Smooth muscle cell (in vitro differentiated cells): ENCODE results near the gene FOXJ3. TPM values are rescaled to one million over a fixed set of nuclear protein-coding genes. Genes with fewer than 3 reads are reported as not detected.
A peak's percentile ranks its signal among the peaks of the same experiment; 100 is the strongest.

Source experiments
- DNase-seq: peaks from one replicate; lab custom pipeline; 2025; ENCODE audit not compliant: unreplicated experiment; lab: John Stamatoyannopoulos, UW
- H2AFZ ChIP-seq: fragments of 200-600 bp; sonication (generic); 2 replicates; pipeline ENCODE4 v1.6.0; 2016; ENCODE audit warnings: antibody characterized with exemption, low read depth, mild to moderate bottlenecking
- H3F3A ChIP-seq: fragments of 200-600 bp; sonication (generic); 2 replicates; pipeline ENCODE4 v1.6.0; 2017; ENCODE audit warnings: antibody characterized with exemption, low read depth
- H3K27ac ChIP-seq: fragments of 200-600 bp; sonication (generic); 2 replicates; pipeline ENCODE4 v1.5.1; 2016; ENCODE audit warnings: low read depth, mild to moderate bottlenecking
- H3K27me3 ChIP-seq: fragments of 200-600 bp; sonication (generic); 2 replicates; pipeline ENCODE4 v1.6.1; 2016; ENCODE audit warnings: low read depth, mild to moderate bottlenecking
- H3K36me3 ChIP-seq: fragments of 200-600 bp; sonication (generic); 2 replicates; pipeline ENCODE4 v1.5.1; 2016; ENCODE audit warnings: low read depth
- H3K4me1 ChIP-seq: fragments of 200-600 bp; sonication (generic); 2 replicates; pipeline ENCODE4 v1.5.1; 2016; ENCODE audit warnings: low read depth
- H3K4me2 ChIP-seq: fragments of 200-600 bp; sonication (generic); 2 replicates; pipeline ENCODE4 v1.6.0; 2016; ENCODE audit warnings: mild to moderate bottlenecking
- H3K4me3 ChIP-seq: fragments of 200-600 bp; sonication (generic); 2 replicates; pipeline ENCODE4 v1.5.1; 2016; ENCODE audit warnings: mild to moderate bottlenecking
- H3K79me2 ChIP-seq: fragments of 200-600 bp; sonication (generic); 2 replicates; pipeline ENCODE4 v1.6.0; 2016; ENCODE audit warnings: low read depth, mild to moderate bottlenecking
- H3K9ac ChIP-seq: fragments of 200-600 bp; sonication (generic); 2 replicates; pipeline ENCODE4 v1.6.0; 2016; ENCODE audit warnings: low read depth
- H3K9me3 ChIP-seq: fragments of 200-600 bp; sonication (generic); replicated peaks from 2 replicates; pipeline ENCODE4 v1.5.1; 2016; ENCODE audit warnings: low read depth
- H4K20me1 ChIP-seq: fragments of 200-600 bp; sonication (generic); 2 replicates; pipeline ENCODE4 v1.6.0; 2016; ENCODE audit warnings: low read depth
- WGBS: methylation state at CpG from one replicate; pipeline ENCODE4 v1.1.7; 2016; ENCODE audit warnings: low lambda C conversion rate; 5-methylcytosine and 5-hydroxymethylcytosine counted together
- polyA plus RNA-seq: library from polyadenylated mRNA; unstranded; fragments of >200 nt; fragmentation: Nextera tagmentation; extraction: Ambion mirVana; gene quantifications from 2 replicates; pipeline ENCODE4 v1.2.1, GENCODE V29; 2016
- total RNA-seq: library from RNA; depleted of rRNA; stranded (reverse); fragments of >200 nt; gene quantifications from 2 replicates; pipeline ENCODE4 v1.2.3, GENCODE V29; 2014
- TF ChIP-seq, protein P1 (sequence below): fragments of 200-600 bp; sonication (generic); IDR thresholded peaks from 2 replicates; pipeline ENCODE4 v1.5.1; 2017; ENCODE audit warnings: borderline replicate concordance, mild to moderate bottlenecking, antibody characterized with exemption; ENCODE audit not compliant: insufficient read depth, poor library complexity, severe bottlenecking

FOXJ3 gene
- total and polyA plus RNA-seq, 2 experiments from 2014 or later = 19.3 to 40.9 TPM

DNA sequence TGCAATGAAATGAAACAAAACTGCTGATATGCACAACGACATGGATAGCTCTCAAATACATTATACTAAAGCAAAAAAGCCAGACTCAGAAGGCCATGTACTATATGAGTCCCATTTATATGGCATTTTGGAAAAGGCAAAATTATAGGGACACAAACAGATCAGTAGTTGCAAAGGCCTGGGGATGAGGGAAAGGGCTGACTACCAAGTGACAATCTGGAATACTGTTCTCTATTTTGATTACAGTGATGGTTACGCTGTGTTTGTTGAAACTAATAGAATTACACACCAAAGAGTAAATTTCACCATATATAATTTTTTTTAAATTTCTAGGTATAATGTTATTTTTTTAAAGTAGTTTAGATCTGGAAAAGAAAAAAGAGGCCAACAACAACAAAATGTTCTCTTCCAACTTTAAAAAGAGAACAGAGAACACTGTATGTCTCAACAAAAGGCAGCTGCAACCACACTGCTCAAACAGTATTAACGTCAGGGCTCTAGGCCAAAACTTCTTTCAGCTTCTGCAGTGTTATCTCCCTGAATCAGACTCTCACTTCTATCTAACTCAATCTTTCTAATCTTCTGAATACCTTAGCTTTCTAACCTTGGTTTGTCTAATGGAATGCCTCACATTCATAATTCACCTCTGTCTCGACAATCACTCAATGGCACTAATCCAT lies 75.8 kb downstream of the FOXJ3 start:
- Histone ChIP-seq H3K9ac (no peak overlapping the region), H3K27ac (peak overlapping the region; percentile 57), H3K4me3 (no peak overlapping the region), H3K36me3 (no peaks in the 10 kb centered on the region), H2AFZ (no peak overlapping the region), H3K9me3 (no peaks in the 10 kb centered on the region), H3K4me1 (peaks cover 28% of the 10 kb centered on the region), H3K4me2 (peak overlapping the region; percentile 53), H3K27me3 (no peaks in the 10 kb centered on the region), H3K79me2 (peaks cover 55% of the 10 kb centered on the region), H3F3A (peaks cover 13% of the 10 kb centered on the region), H4K20me1 (peaks cover 88% of the 10 kb centered on the region)
- TF ChIP-seq, protein P1, sequence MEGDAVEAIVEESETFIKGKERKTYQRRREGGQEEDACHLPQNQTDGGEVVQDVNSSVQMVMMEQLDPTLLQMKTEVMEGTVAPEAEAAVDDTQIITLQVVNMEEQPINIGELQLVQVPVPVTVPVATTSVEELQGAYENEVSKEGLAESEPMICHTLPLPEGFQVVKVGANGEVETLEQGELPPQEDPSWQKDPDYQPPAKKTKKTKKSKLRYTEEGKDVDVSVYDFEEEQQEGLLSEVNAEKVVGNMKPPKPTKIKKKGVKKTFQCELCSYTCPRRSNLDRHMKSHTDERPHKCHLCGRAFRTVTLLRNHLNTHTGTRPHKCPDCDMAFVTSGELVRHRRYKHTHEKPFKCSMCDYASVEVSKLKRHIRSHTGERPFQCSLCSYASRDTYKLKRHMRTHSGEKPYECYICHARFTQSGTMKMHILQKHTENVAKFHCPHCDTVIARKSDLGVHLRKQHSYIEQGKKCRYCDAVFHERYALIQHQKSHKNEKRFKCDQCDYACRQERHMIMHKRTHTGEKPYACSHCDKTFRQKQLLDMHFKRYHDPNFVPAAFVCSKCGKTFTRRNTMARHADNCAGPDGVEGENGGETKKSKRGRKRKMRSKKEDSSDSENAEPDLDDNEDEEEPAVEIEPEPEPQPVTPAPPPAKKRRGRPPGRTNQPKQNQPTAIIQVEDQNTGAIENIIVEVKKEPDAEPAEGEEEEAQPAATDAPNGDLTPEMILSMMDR = no peak
- DNase-seq = no peak
- 50% methylated on average over 4 of the region's 4 CpGs for WGBS

- no peak for DNase-seq
- peaks cover 13% of the 10 kb centered on the region for H3F3A ChIP-seq
- H3K9me3 ChIP-seq = no peaks in the 10 kb centered on the region
- no peak overlapping the region for H2AFZ ChIP-seq
- no peak overlapping the region for H3K9ac ChIP-seq
- H3K27me3 ChIP-seq = no peaks in the 10 kb centered on the region
- H3K4me2 ChIP-seq = no peak overlapping the region
- TF ChIP-seq, protein P1 = no peak
- H4K20me1 ChIP-seq = peaks cover 80% of the 10 kb centered on the region
- peaks cover 28% of the 10 kb centered on the region for H3K4me1 ChIP-seq
- peaks cover 50% of the 10 kb centered on the region for H3K79me2 ChIP-seq
- H3K36me3 ChIP-seq = no peaks in the 10 kb centered on the region
- 87% methylated on average over 1 of the region's 1 CpG for WGBS
- H3K4me3 ChIP-seq = no peak overlapping the region
- no peak overlapping the region for H3K27ac ChIP-seq
Measured at GRCh38 chr1:42258218-42258617, 76.8 kb downstream of the FOXJ3 start.

DNA sequence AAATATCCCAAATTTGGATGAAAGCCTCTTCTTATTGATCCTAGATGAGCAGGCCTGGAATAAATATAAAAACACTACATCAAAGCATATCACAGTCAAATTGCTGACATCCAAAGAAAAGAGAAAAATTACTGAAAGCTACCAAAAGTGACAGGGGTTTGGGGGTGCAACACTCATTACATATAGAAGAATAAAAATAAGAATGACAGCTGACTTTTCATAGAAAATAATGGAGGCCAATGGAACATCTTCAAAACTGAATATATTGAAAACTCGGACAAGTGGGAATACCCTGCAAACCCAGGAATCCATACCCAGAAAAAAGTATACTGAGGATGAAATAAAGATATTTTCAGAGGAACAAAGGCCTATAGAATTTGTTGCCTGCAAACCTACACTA lies 84.0 kb downstream of the FOXJ3 start:
- peaks cover 41% of the 10 kb centered on the region for H4K20me1 ChIP-seq

More for the DNA sequence above, 84.0 kb downstream of the FOXJ3 start:
- Histone ChIP-seq H2AFZ (no peak overlapping the region), H3F3A (no peaks in the 10 kb centered on the region), H3K9me3 (peaks cover 3% of the 10 kb centered on the region), H3K79me2 (peaks cover 59% of the 10 kb centered on the region), H3K4me2 (no peak overlapping the region), H3K27ac (no peak overlapping the region), H3K36me3 (peaks cover 4% of the 10 kb centered on the region), H3K27me3 (no peaks in the 10 kb centered on the region), H3K4me1 (no peaks in the 10 kb centered on the region), H3K9ac (no peak overlapping the region), H3K4me3 (no peak overlapping the region)
- no peak for DNase-seq
- TF ChIP-seq, protein P1 = no peak
- WGBS = 100% methylated on average over 1 of the region's 1 CpG
